HG03025 (cell line): Measurements from ENCODE around the gene CASKIN2.

Experiments
- ATAC-seq: cut with Tn5 transposase; IDR thresholded peaks from one replicate; pipeline ENCODE4 v1.9.1; 2021; ENCODE audit warnings: mild to moderate bottlenecking, moderate library complexity; ENCODE audit not compliant: unreplicated experiment, low FRiP score

CASKIN2 gene, protein sequence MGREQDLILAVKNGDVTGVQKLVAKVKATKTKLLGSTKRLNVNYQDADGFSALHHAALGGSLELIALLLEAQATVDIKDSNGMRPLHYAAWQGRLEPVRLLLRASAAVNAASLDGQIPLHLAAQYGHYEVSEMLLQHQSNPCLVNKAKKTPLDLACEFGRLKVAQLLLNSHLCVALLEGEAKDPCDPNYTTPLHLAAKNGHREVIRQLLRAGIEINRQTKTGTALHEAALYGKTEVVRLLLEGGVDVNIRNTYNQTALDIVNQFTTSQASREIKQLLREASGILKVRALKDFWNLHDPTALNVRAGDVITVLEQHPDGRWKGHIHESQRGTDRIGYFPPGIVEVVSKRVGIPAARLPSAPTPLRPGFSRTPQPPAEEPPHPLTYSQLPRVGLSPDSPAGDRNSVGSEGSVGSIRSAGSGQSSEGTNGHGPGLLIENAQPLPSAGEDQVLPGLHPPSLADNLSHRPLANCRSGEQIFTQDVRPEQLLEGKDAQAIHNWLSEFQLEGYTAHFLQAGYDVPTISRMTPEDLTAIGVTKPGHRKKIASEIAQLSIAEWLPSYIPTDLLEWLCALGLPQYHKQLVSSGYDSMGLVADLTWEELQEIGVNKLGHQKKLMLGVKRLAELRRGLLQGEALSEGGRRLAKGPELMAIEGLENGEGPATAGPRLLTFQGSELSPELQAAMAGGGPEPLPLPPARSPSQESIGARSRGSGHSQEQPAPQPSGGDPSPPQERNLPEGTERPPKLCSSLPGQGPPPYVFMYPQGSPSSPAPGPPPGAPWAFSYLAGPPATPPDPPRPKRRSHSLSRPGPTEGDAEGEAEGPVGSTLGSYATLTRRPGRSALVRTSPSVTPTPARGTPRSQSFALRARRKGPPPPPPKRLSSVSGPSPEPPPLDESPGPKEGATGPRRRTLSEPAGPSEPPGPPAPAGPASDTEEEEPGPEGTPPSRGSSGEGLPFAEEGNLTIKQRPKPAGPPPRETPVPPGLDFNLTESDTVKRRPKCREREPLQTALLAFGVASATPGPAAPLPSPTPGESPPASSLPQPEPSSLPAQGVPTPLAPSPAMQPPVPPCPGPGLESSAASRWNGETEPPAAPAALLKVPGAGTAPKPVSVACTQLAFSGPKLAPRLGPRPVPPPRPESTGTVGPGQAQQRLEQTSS (N-terminal part only)

DNA sequence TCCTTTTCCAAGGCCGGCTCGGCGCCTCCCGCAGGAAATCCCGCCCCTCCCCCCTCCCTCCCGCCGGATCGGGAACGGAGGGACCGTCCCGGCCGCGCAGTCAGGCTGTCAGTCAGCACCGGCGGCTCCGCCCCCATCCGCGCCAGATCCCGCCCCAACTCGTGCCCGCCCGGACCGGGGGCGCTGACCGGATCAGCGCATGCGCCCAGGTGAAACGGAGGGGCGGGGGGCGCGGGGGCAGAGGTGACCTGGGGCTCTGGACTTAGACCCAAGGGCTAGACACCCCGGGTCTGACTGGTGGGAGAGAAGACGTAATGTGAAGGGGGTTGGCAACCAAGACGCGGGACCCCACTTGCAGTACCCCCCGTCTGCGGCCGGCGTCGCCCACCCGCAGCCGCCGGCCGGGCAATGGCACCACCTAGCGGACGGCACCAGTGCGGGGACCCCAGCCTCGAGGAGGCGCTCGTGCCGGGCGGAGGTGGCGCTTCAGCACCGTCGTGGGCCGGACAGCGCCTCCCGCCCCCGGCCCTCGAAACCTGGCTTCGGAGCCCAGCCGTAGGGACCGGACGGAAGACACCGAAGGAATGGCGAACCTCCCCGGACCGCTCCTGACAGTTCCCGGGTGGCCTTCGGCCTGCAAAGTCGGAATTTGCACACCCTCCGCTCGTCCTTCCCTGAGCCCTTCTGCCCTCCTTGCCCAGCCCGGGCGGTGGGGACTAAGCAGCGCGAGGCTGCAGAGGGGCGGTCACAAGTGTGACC, at the start of gene CASKIN2:
TSS of gene CASKIN2 (minus strand) at position 42 of the 759 bp plus-strand sequence. CDS start 1,733 bp downstream, outside the sequence.
- peak; percentile 44 for ATAC-seq

DNA sequence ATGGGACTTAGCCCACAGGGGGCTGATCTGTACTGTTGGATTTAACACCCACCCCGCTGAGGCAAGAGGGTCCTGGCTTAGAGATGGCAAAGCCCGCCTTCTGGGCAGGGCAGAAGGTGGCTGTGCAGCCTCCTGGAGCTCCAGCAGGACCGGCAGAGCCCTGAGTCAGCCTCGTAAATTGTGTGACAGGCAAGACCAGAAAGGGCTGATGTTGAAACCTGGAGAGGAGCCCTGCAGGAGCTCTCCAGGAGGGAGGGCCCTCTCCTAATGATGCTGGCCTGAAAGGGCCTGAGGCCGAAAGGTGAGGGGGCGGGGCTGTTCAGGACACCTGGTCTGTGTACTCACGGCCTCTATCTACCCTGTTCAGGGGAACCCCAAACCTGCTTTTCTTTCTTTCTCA, 49.7 kb upstream of the CASKIN2 start:
- no peak for ATAC-seq

GRCh38 chr17:75564195-75564594, 48.9 kb upstream of the CASKIN2 start:
- no peak for ATAC-seq

DNA sequence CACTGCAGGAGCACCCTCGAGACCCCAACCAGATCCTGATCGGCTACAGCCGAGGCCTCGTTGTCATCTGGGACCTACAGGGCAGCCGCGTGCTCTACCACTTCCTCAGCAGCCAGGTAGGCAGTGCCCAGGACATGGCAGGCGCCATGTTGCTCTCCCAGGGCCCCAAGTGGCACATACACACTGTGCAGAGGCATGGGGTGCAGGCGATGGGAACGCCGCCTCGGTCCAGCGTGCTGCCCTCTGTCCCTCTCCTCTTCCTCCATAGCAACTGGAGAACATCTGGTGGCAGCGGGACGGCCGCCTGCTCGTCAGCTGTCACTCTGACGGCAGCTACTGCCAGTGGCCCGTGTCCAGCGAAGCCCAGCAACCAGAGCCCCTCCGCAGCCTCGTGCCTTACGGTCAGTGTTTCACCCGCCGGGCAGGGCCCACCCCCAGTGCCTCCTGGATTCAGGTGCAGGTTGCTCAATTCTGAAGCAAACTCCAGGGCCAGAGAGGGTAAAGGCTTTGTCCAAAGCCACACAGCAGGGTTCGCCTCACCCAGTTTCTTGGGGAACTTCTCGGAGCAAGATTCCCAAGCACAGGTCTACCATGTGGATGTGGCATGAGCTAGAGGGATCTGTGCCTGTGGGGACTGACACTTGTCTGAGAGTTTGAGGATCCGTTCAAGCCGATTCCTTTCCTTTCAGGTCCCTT, 47.9 kb upstream of the CASKIN2 start:
- no peak for ATAC-seq

DNA sequence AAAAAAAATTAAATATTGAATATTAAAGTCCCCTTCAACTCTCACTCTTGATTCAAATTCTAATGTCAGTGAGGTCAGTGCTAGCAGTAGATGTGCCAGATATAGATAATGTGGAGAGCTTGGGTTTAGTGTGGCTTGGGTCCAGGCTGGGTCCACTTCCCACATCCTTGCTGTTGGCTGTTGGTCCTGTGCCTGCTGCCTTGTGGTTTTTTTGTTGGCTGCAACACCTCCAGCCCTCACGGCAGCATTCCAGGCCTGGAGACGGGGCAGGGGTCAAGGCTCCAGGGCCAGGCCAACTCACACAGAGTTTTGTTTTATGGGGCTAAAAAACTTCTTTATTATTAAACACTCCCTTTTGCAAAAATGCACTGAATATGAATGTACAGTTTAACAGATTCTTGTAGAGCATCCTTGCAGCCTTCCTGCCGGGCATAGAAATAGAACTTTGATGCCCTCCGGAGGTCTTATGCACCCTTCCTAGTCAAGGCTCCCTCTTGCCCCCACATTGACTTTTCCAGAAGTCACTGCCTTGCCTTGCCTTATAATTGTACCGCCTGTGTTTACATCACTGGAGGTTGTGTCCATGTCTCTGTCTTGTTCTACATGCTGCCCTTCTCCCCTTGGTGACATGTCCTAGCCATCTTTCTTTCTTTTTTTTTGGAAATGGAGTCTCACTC, 46.7 kb upstream of the CASKIN2 start:
- ATAC-seq, result no peak

- no peak for ATAC-seq
Observed at GRCh38 chr17:75559958-75560533, 44.7 kb upstream of the CASKIN2 start.

GRCh38 chr17:75558666-75559530, 43.6 kb upstream of the CASKIN2 start:
- no peak for ATAC-seq

- no peak for ATAC-seq
Observed at GRCh38 chr17:75557852-75558665, 42.7 kb upstream of the CASKIN2 start.

DNA sequence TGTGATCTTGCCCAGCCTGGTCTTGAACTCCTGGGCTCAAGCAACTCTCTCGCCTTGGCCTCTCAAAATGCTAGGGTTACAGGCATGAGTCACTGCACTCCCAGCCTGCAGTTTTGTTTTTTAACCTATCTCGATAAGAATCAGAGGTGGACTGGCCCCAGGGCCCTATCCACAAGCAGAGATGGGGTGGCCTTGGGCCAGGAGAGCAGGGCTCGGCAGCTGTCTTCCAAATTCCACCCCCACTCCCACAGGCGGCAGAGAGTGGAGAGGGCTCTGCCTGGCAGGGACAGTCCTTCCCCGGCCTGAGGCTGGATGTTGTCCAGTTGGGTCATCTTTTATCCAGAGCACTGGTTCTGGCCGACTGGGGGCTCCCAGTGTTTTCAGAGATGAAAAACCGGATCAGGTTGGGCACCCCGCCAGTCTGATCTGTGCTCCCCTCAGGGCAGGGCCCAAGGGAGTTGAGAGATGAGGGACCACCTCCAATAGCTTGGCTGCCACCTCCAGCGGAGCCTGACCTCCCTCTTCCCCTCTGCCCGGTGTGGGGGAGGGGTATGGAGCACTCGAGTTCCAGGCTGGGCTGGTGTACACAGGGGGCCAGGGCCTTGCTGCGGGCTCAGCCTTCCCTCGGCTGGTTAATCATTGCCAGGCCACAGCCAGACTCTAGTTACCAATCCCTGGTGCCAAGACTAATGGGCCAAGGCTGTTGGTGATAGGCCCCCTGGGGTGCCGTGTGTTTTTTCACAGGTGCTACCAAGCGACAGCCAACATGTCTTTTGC, 41.9 kb upstream of the CASKIN2 start:
- ATAC-seq, result no peak

DNA sequence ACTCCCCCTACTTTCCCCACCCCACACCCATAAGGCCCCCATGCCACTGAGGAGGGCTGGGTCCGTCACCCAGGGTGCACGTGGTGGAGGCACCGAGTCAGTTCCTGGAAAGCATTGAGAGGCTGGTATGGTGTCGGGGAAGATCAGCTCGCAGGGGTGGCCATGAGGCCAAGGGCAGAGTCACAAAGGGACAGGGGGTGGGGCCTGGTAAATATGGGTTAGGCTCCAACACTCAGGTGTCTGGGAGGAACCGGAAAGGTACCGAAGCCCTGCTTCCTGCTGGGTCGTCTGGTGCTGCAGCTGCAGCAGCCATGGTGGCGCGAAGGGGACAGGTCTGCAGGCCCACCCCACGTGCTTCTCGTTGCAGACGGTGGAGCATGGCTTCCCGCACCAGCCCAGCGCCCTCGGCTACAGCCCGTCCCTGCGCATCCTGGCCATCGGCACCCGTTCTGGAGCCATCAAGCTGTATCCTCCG, 40.4 kb upstream of the CASKIN2 start:
- no peak for ATAC-seq

DNA sequence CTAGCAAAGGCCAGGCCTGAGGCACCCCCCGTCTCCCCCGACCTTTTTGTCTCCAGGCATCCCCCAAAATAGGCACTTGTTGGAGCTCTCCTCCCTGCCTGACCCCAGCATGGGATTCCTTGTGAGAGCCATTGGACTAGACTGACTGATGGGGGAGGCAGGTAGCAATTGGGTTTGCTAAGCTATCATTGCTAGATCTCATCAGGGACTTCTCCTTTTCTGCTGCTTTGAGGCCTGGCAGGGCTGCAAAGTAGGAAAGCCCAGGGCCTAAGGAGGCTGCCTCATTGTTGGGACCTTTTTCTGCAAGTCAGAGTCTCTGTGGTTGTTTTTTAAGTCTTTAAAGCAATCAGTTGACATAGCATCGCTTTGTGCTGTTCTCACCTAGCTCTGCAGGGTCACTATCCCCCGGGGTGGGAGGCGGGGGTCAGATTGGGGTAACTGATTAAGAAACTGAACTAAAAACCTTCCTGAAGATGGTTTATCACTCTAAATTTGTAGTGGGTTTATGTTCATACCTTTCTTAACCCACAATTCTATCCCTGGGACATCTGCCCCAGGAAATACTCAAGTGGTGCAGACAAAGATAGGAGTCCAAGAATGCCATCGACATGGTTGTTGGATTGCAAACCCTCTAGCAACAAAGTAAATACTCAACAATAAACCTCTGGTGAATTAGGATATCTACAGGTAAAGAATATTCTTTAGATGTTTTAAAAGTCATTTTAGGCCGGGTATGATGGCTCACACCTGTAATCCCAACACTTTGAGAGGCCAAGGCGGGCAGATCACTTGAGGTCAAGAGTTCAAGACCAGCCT, 38.2 kb upstream of the CASKIN2 start:
- ATAC-seq, result no peak

DNA sequence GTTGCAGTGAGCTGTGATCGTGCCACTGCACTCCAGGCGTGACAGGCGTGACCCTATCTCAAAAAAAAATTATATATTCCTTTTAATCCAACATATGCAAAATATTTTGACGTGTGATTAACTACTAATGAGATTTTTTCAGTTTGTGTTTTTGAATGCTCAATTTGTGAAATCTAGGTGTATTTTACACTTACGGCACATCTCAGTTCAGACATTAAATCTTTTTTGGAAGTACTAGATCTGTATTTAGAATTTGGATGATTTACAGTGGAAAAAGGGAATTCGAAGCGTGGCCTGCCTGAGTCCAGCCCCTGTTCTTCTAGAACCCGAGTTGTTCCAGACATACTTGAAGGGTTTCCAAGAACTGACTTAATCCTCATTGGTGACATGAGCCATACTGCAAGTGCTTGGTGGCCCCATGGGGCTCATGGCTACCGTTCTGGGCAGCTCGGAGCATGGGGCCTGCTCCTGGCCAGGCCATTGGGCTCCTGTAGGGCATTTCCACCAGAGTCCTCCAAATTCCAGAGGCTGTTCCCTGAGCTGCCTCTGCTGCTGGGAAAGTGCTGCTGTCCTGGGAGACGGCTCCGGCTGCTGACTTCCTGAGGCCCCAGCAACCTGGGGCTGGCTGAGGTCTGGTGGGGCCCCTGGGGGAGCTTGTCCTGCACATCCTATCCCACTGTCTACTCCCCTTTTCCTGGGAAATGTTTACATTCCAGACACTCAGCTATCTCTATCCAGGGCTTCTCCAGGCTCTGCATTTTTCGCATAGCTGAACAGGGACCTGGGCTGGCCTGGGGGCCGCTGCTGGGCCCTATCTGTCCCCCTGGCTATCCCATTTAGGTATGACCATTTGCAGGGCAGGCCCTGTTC, 37.3 kb upstream of the CASKIN2 start:
- no peak for ATAC-seq

GRCh38 chr17:75551266-75551665, 35.9 kb upstream of the CASKIN2 start:
- ATAC-seq, result no peak

DNA sequence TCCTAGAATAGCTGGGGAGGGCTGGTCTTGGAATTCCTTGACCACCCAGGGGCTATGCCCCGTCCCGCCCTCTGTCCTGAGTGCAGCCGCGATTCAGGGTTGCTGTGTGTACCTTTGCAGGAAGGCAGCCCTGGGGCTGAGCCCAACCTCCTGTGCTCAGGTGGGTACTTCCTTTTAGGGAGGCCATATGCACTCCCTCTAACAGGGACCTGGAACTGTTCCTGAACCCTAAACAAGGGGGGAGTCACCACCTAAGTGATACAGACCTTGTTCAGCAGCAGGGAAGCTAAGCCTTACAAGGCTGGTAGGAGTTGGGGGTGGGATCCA, 34.8 kb upstream of the CASKIN2 start:
- ATAC-seq, result no peak
